HG03571 (cell line): ENCODE measurements around the gene SVIL.

Experiments used
- ATAC-seq: cut with Tn5 transposase; IDR thresholded peaks from one replicate; pipeline ENCODE4 v1.9.1; 2021; ENCODE audit not compliant: unreplicated experiment

Gene SVIL

GRCh38 chr10:29431711-29432110, 203.1 kb downstream of the SVIL start:
- ATAC-seq: no peak

- no peak for ATAC-seq
Observed at GRCh38 chr10:29430101-29430500, 204.7 kb downstream of the SVIL start.

- no peak for ATAC-seq
Observed at GRCh38 chr10:29428486-29428885, 206.3 kb downstream of the SVIL start.

GRCh38 chr10:29427667-29428066, 207.1 kb downstream of the SVIL start:
- no peak for ATAC-seq

GRCh38 chr10:29426420-29426819, 208.4 kb downstream of the SVIL start:
- no peak for ATAC-seq

- no peak for ATAC-seq
Observed at GRCh38 chr10:29424017-29424416, 210.8 kb downstream of the SVIL start.

GRCh38 chr10:29420744-29421143, 214.0 kb downstream of the SVIL start:
- ATAC-seq: no peak

GRCh38 chr10:29417324-29417723, 217.4 kb downstream of the SVIL start:
- ATAC-seq: no peak

GRCh38 chr10:29415876-29416275, 218.9 kb downstream of the SVIL start:
- ATAC-seq: no peak

GRCh38 chr10:29414501-29414900, 220.3 kb downstream of the SVIL start:
- no peak for ATAC-seq

GRCh38 chr10:29412485-29412884, 222.3 kb downstream of the SVIL start:
- ATAC-seq: no peak

- no peak for ATAC-seq
Observed at GRCh38 chr10:29411666-29412315, 223.0 kb downstream of the SVIL start.

GRCh38 chr10:29409241-29410054, 225.3 kb downstream of the SVIL start:
- ATAC-seq: peak; percentile 76

- ATAC-seq: no peak
Observed at GRCh38 chr10:29408847-29409240, 225.9 kb downstream of the SVIL start.
